ENCODE data around the gene VTI1A. TPM values are rescaled to one million over a fixed set of nuclear protein-coding genes. Genes with fewer than 3 reads are reported as not detected.

VTI1A gene
- total and polyA plus RNA-seq, 2 of the 4 experiments (the other 2 are of a cell fraction), result 9.7 to 24.9 TPM

- H4K20me1 ChIP-seq (ENCODE audit: insufficient read depth, low read length), result no peaks in the 10 kb centered on the region
- H3K4ac ChIP-seq (ENCODE audit: low read depth, low read length), result no peak overlapping the region
- intact Hi-C loops (cut with micrococcal nuclease) (no loop called here), dilution Hi-C loops (cut with HindIII; ENCODE audit: low sequenced_read_pairs, unreplicated experiment) (no loop called here), in situ Hi-C loops (cut with MboI; ENCODE audit: low sequenced_read_pairs) (no loop called here)
- no peak overlapping the region for H2AFZ ChIP-seq (replicated peaks; ENCODE audit: low read length, poor library complexity)
- H2BK15ac ChIP-seq (ENCODE audit: low read depth, low read length), result no peak overlapping the region
- DNase-seq, result no peak
- no TSS peak for BruUV-seq (replicated peaks)
- no peak overlapping the region for H2AK5ac ChIP-seq (ENCODE audit: low read depth, low read length)
- TF ChIP-seq POLR2A (IDR thresholded peaks at IDR 0.05; ENCODE audit: low read depth, low read length), result no peak
- no peak for TF ChIP-seq SMC3 (IDR thresholded peaks at IDR 0.05; ENCODE audit: low read depth, low read length)
- TF ChIP-seq MXI1 (IDR thresholded peaks at IDR 0.05; ENCODE audit: borderline replicate concordance, low read depth, low read length), result no peak
- no peak for TF ChIP-seq MAZ (IDR thresholded peaks at IDR 0.05; ENCODE audit: borderline replicate concordance, low read depth, low read length)
- no peak for TF ChIP-seq CTCF (conservative IDR thresholded peaks at IDR 0.05; ENCODE audit: low read depth, low read length)
- TF ChIP-seq CEBPB (IDR thresholded peaks at IDR 0.05; ENCODE audit: low read depth, low read length), result no peak
- no peak for TF ChIP-seq ELK1 (IDR thresholded peaks at IDR 0.05; ENCODE audit: borderline replicate concordance, low read depth, low read length)
- TF ChIP-seq CHD1 (IDR thresholded peaks at IDR 0.05; ENCODE audit: low read depth, low read length), result no peak
- TF ChIP-seq USF2 (IDR thresholded peaks at IDR 0.05; ENCODE audit: low read depth, low read length), result no peak
- no peak for TF ChIP-seq BHLHE40 (IDR thresholded peaks at IDR 0.05; ENCODE audit: low read depth, low read length)
- TF ChIP-seq FOS (IDR thresholded peaks at IDR 0.05; ENCODE audit: low read depth, low read length), result no peak
- TF ChIP-seq NFE2L2 (IDR thresholded peaks at IDR 0.05; ENCODE audit: low read depth, low read length), result no peak
- no peak for TF ChIP-seq MAFK (IDR thresholded peaks at IDR 0.05; ENCODE audit: low read depth, low read length)
- no peak for TF ChIP-seq RCOR1 (IDR thresholded peaks at IDR 0.05; ENCODE audit: insufficient replicate concordance, low read length)
- TF ChIP-seq RFX5 (IDR thresholded peaks at IDR 0.05; ENCODE audit: low read depth, low read length), result no peak
- H3K79me1 ChIP-seq (ENCODE audit: low read depth in 1 of 2, low read length in 2 of 2), result no peaks in the 10 kb centered on the region; a peak in 1 of 4 replicates
- no peaks in the 10 kb centered on the region; the same call in 1 of the 2 replicates for H3K9me1 ChIP-seq (ENCODE audit: insufficient read depth, low read length)
- no peak overlapping the region for H2BK5ac ChIP-seq (ENCODE audit: low read depth, low read length, poor library complexity, severe bottlenecking)
- H3K23ac ChIP-seq (ENCODE audit: low read depth, low read length), result no peak overlapping the region
- no peak overlapping the region for H3K4me3 ChIP-seq (ENCODE audit: insufficient read depth, low read depth, low read length)
- no peak overlapping the region for H4K91ac ChIP-seq (ENCODE audit: insufficient read depth, low read depth, low read length)
- H3K14ac ChIP-seq (replicated peaks; ENCODE audit: low read depth, low read length), result no peak overlapping the region
- H3K4me2 ChIP-seq (ENCODE audit: low read depth, low read length), result no peak overlapping the region
- no peaks in the 10 kb centered on the region for H3K36me3 ChIP-seq (ENCODE audit: control insufficient read depth, insufficient read depth, low read length)
- ChIA-PET POLR2A (ENCODE audit: unreplicated experiment) (no interaction called here), CTCF (interaction anchor here (0.5 to 0.7 kb wide), 2 partner anchors 23 to 26 kb away, joined by 3 to 4 read pairs; no protein-coding TSS in a partner anchor)
- no peak overlapping the region for H3K56ac ChIP-seq (ENCODE audit: extremely low read depth, insufficient read depth, low read length)
- H3K9me3 ChIP-seq (ENCODE audit: control insufficient read depth, insufficient read depth, low read length), result 0 out of 2 replicates have a peak, but pooled peaks cover 2% of the 10 kb centered on the region
- H2BK20ac ChIP-seq (ENCODE audit: low read depth, low read length), result no peak overlapping the region
- no peak overlapping the region for H2BK120ac ChIP-seq (ENCODE audit: low read depth, low read length)
- H3K4me1 ChIP-seq (ENCODE audit: control insufficient read depth, insufficient read depth, low read length), result no peaks in the 10 kb centered on the region
- no peak overlapping the region for H4K8ac ChIP-seq (ENCODE audit: low read depth in 2 of 2, low read length in 2 of 2)
- no peak overlapping the region for H3K9ac ChIP-seq (ENCODE audit: low read depth, low read length)
- 100% methylated on average over 2 of the region's 6 CpGs; no CpG with 5 or more reads in 1 of the 2 experiments for WGBS, 2 experiments (ENCODE audit: extremely low coverage in 2 of 2, insufficient read length in 1 of 2)
- H3K27me3 ChIP-seq (ENCODE audit: control insufficient read depth, insufficient read depth, low read length), result no peaks in the 10 kb centered on the region
- no peak overlapping the region for H3K27ac ChIP-seq (ENCODE audit: insufficient read depth, low read length)
- H3K18ac ChIP-seq (ENCODE audit: low read depth, low read length), result no peak overlapping the region
- no peak overlapping the region for H2AK9ac ChIP-seq (replicated peaks; ENCODE audit: low read depth, low read length, poor library complexity)
- no peak for ATAC-seq (ENCODE audit: low read depth)
- H4K5ac ChIP-seq (ENCODE audit: low read depth, low read length), result no peak overlapping the region
Measured at GRCh38 chr10:112614072-112614471, 167.1 kb downstream of the VTI1A start.

Measured in IMR-90 (cell line).